NK-92 (cell line): ENCODE data around the gene FHDC1.

Experiments
- DNase-seq: peaks from one replicate; lab custom pipeline; 2025; ENCODE audit not compliant: unreplicated experiment; lab: John Stamatoyannopoulos, UW

Gene FHDC1

DNA sequence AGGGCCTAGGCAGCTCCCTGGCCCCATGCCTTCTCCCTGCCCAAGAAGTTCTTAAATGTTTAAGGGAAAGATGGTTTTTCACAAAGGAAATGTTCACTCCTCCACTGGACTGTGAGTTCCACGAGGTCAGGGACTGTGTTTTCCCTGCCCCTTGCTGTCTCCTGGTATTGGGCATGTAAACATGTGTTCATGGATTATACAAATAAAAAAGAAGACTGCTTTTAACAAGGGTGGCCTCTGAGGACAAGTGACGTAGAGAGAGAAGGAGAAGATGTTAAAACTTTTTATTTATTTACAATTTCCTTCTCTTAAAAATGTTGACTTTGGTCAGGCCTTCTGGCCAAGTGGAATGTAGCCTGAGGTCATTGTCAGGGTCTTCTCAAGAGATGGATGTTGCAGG, 66.0 kb downstream of the FHDC1 start:
- DNase-seq = no peak

DNA sequence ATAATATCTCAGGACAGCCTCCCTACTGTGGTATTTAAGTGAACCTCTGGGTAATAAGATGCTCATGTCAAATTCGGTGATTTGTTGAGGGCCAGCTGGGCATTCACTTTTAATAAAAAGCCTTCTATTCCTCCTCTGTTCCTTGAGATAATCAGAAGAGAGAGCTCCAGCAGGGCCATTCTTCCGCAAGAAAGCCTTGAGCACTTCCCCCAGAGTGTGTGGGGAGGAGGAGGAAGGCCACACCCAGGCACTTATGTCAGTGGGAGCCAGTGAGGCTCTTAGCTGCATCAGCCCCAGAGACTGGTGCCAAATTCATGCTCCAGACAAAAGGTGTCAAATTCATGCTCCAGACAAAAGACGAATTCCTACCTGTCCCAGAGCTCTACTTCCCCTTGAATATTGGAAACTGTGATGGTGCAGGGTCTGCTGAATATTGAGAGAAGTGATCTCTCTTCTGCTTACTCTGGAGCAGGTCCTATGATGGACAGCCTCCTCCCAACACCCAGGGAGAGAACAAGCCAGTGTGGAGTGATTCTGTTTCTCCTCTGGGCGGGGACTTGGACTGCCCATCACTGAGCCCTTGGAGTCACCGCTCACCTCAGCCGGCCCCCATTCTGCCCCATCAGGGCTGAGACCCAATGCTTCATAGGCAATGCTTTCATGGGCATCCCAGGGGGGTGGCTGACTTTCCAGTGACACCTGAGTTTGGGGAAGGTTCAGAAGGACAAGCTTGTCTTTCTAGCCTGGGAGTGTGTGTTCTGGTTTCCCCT, 68.1 kb downstream of the FHDC1 start:
- DNase-seq = no peak

DNA sequence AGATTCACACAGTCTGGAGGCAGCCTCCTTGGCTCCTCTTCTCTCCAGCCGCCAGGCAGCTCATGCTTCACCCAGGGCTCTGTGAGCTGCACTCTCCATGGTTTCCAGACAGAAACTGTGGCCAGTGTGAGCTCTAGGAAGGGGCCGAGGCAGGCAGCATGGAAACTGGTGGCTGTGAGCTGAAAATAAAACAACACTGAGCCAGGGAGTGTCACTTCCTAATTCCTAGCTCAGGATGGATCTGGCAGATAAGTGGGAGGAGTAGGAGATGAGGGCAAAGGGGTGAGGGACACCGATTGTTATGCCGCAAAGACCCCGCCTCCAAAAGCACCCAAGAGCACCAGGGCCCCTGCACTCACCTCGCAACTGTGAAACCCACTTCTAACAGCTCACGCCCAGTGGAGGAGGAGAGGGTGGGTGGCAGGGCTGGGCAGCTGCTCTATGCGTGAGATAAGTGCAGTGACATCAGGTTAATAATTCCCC, 69.8 kb downstream of the FHDC1 start:
- no peak for DNase-seq

GRCh38 chr4:153008578-153009199, 72.6 kb downstream of the FHDC1 start:
- DNase-seq = no peak

DNA sequence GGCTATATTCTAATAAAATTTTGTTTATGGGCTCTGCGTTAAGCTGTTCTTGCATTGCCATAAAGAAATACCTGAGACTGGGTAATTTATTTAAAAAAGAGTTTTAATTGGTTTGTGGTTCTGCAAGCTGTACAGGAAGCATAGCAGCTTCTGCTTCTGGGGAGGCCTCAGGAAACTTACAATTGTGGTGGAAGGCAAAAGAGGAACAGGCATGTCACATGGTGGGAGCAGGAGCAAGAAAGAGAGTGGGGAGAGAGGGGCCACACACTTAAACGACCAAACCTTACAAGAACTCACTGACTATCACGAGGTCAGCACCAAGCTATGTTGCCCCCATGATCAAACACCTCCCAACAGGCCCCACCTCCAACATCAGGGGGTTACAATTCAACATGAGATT, 74.0 kb downstream of the FHDC1 start:
- no peak for DNase-seq

DNA sequence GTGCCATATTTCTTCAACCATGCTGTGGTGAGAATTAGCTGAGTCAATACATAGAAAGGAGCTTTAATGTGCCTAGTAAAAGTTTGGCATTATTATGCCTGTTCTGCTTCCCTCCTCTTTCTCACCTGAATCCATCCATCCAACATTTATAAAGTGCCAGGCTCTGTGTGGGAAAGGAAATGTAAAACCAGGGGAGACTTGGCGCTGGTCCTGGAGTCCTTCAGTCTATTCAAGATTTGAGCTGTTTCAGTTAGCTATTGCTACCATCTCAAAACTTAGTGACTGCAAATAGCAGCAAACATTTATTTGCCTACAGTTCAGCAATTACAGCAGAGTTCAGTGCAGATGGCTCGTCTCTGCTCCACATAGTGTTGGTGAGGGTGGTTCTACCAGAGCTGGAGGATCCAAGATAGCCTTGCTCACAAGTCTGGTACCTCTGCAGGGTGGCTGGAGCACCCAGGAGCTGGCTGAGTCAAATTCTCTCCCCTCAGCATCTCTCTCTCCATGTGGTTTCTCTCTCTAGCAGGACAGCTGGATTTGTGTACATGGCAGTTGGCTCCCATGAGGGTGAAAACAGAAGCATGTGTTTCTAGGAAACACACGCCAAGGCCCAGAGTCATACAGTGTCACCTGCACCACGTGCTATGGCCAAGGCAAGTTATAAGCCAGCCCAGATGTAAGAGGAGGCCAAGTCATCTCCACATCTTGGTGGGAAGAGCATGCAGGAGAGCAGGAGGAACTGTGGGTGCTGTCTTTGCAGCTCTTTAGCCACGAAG, 77.3 kb downstream of the FHDC1 start:
- DNase-seq = no peak

GRCh38 chr4:153014460-153014859, 78.3 kb downstream of the FHDC1 start:
- DNase-seq = no peak

- no peak for DNase-seq
Measured at GRCh38 chr4:153016592-153016991, 80.5 kb downstream of the FHDC1 start.

DNA sequence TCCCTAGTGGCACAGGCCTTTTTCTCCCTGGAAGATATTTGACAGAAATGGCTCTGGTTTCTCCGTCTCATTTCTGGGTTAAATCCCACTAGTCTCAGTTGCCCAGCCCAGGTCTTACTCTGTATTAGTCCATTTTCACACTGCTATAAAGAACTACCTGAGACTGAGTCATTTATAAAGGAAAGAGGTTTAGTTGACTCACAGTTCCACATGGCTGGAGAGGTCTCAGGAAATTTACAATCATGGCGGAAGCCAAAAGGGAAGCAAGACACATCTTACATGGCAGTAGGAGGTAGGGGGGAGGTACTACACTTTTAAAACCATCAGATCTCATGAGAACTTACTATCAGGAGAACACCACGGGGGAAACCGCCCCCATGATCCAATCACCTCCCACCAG, 81.9 kb downstream of the FHDC1 start:
- no peak for DNase-seq

DNA sequence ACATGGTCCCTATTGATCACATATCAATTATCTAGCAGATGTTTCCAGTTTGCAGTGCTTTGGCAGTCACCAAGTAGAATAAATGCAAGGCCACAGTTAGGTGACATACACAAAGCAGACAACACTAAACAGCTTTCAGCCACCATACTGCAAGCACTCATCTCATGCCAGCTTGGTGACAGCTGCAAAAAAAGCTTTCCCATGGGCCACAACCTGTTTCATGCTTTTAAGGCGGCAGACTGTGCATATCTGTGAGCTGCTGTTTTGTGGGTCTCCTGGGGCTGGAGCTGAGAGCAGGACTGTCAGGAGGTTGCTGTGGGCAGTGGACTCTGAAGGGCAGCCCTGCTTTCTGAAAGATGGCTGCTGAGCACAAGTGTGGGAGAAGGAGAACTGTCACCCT, 82.6 kb downstream of the FHDC1 start:
- no peak for DNase-seq

DNA sequence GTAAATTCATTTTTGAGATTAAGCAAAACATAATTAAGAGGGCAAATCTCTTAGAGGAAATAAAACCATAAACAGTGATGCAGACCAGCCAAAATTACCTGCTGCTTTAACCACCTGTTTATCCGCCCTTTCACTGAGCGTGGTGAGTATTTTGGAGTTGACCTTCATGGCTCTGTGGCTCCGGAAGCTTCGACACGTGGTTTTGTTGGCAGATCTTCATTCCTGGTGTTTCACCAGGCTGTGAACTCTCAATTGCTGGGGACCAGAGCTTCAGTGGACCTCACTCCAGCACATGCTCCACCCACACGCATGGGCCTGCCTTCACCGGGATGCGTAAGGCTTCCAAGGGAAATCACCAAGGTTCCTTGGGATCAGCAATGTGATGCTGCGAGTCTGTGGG, 83.8 kb downstream of the FHDC1 start:
- DNase-seq = no peak

- no peak for DNase-seq
Measured at GRCh38 chr4:153020457-153020856, 84.3 kb downstream of the FHDC1 start.

DNA sequence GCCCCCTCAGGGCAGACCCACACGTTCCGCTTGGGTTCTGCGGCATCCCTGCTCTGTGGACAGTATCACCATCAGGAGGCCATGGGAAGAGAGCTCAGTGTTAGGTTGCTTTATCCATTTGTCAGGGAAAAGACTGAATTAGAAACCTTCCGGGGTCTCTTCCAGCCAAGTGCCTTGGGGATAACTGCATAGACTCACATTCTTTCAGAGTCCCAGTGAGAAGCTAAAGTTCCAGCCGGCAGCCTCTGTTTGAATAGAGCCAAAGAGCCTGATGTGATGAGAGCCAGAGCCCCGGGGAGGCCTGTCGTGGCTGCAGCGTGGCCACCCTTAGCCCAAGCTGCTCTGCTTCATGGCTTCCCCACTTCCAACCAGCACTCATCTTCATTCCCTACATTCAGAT, 85.2 kb downstream of the FHDC1 start:
- no peak for DNase-seq

GRCh38 chr4:153022241-153022715, 86.2 kb downstream of the FHDC1 start:
- no peak for DNase-seq

GRCh38 chr4:153023139-153023538, 87.0 kb downstream of the FHDC1 start:
- DNase-seq = no peak

DNA sequence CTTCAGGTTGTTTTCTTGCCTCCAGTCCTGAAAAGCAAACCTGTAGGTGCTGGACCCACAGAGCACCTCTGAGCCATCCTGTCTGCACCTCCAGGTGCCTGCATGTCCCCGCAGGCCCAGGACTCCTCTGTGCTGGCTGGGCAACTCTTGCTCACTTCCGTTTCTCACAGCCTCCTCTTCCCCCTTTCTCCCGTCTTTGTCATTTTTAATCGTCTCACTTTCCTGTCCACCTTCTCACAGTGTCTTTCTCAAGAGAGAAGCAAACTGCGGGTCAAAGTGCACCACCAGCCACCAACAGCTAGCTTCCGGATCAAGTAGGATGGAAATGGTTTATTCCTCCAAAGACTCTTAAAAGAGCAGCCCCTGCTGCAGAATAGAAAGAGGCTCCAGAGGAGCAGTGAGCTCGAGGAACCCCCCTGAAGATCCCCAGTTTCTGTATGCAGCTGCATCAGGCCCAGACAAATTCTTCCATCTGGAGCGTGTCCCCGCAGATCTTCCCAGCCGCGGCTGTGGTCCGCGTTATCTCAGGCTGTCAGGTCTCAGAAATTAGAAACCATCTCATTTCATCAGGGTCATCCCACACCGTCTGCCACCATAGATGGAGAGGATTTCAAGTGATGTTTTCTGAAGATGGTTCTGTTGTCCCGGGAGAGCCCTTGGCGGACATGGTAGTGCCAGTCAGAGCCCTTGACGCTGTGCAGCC, 87.7 kb downstream of the FHDC1 start:
- DNase-seq = no peak

GRCh38 chr4:153024466-153024865, 88.3 kb downstream of the FHDC1 start:
- no peak for DNase-seq

DNA sequence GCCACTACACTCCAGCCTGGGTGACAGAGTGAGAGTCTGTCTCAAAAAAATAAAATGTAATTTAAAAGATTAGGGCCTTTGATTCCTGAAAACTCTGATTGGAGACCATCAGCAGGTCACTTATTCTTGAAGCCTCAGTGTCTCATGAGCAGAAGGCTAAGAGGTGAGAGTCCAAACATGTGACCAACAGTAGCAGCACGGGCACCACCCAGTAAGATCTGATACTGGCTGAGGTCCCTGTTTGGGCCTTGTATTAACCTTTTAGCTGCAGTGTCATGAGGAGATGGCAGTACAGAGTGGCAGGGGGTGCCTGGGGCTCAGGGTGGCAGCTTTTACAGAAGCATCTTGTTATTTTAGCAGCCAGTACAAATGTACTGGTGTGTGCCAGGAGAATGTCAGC, 89.3 kb downstream of the FHDC1 start:
- no peak for DNase-seq

- no peak for DNase-seq
Measured at GRCh38 chr4:153026591-153027346, 90.6 kb downstream of the FHDC1 start.

DNA sequence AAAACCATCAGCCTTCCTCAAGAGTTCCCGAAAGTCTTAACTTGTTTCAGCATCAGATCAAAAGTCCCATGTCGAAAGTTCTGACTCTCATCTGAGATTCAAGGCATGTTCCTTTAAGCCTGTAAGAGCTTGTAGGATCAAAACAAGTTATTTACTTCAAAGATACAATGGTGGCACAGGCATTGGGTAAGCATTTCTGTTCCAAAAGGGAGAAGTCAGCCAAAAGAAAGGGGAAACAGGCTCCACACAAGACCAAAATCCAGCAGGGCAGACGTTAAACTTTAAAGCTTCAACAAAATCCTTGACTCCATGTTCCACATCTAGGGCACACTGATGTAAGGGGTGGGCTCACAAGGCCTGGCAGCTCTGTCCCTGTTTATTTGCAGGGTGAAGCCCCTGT, 91.7 kb downstream of the FHDC1 start:
- DNase-seq = no peak
